Prostate gland (tissue), 2 donors: ENCODE measurements around the gene DUSP18.
A peak's percentile ranks its signal among the peaks of the same experiment; 100 is the strongest.

Experiments used
- CTCF ChIP-seq, 4 experiments: fragments of 200-600 bp in 2 of 4; fragments of 450-650 bp in 2 of 4; sonication (generic) in 2 of 4; IDR thresholded peaks; 1 replicate in 3 of 4; 2 replicates in 1 of 4; pipeline ENCODE4 v1.5.1; 2016 to 2019; ENCODE audit warnings: antibody characterized with exemption in 4 of 4, mild to moderate bottlenecking in 2 of 4, moderate library complexity in 2 of 4
- POLR2A ChIP-seq: fragments of 450-650 bp; IDR thresholded peaks from one replicate; pipeline ENCODE4 v1.6.1; 2016; ENCODE audit warnings: antibody characterized with exemption, mild to moderate bottlenecking
- POLR2AphosphoS5 ChIP-seq: sonication (generic); formaldehyde crosslinking; IDR thresholded peaks from one replicate; pipeline ENCODE4 v1.6.1; 2017; ENCODE audit warnings: antibody characterized with exemption

- TF ChIP-seq POLR2A (peak; percentile 12), CTCF (IDR thresholded peaks at IDR 0.05) (peak in 1 of 4 experiments; percentile 20), POLR2AphosphoS5 (peak; percentile 50)
Observed at GRCh38 chr22:30694171-30694639, 26.5 kb upstream of the DUSP18 start.
